Stimulated activated CD4-positive, alpha-beta T cell treated with anti-CD3 and anti-CD28 coated beads, Interleukin-4, amount 100 ng/mL, for 1 hour (primary cell): Measurements from ENCODE around the gene C17orf113.
"Not testable (repeated sequence)": the region's sequence is repeated elsewhere in the genome, so short reads cannot be mapped to it uniquely, and the experiment has no call there.

ENCODE experiments used
- DNase-seq: peaks from one replicate; pipeline ENCODE4 v3.0.0-alpha.2; 2020

Gene C17orf113

DNA sequence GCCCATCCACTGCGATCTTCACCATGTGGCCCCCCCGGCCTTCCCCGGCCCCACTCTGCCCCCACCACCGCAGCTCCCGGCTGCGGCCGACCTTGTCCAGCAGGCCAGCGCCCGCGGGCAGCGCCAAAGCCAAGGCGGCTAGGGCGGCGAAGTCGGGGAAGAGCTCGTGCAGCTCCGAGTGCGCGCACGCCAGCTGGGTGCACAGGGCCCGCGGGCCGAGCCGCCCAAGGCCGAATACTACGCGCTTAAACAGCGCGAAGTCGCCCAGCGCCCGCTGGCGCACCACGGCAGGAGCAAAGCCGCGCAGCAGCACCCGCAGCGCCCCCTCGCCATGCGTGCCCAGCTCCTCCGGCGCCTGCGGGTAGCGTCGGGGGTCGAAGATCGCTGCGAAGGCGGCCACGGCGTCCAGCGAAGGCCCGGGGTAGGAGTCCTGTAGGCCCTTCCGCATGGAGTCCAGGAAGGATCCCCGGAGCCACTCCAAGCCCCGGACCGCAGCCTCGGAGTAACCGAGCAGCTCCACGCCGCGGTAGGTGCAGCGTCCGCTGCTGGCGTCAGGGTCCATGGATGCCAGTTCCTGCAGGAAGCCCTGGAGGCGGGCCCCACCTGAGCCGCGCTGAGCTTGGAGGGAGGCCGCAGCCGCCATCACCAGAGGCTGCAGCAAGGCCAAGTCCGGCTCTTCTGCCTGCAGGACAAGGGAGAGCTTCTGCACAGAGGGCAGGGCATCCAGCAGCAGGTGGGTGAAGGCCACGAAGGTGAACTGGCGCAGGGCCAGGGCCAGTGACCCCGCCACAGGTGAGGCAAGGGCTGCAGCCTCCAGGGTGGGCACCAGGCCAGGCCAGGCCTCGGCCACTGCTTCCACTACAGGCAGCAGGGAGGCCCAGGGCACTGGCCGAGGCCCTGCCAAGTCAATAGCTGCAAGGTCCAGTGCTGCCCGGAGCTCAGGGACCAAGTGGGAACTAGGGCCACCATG is 10.3 kb downstream of the C17orf113 start:
- DNase-seq = no peak

DNA sequence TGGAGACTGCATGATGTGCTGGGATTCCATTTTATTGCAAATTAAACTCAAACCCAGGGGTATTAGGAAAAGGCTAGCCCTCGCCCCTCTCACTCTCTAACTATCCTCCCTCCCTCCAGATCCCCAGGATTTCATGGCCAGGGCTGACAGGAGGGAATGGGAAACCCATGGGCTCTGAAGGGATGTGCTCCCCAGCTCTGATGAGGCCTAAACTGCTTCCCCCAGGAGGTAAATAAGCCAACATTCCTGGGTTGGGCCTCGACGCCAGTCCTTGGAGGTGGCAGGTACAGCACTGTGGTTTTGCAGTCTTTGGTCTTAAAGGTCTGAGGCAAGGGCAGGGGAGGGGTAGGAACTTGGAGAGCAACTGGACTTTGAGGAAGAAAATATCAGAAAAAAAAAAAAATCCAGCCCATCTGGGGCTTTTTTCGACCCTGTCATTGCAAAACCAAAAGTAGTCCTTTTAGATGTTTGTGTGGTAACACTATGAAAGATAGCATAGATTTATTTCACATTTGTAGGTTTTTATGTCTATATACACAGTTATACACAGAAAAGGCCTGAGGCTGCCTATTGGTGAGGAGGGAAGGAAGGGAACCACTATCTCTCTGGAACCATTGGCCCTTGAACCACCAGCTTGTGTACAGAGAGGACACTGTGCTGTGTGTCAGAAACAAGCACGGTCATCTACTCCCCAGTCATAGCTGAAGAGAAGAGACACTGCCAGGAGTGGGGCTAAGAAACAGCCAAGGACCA is 12.0 kb downstream of the C17orf113 start:
- no peak for DNase-seq

DNA sequence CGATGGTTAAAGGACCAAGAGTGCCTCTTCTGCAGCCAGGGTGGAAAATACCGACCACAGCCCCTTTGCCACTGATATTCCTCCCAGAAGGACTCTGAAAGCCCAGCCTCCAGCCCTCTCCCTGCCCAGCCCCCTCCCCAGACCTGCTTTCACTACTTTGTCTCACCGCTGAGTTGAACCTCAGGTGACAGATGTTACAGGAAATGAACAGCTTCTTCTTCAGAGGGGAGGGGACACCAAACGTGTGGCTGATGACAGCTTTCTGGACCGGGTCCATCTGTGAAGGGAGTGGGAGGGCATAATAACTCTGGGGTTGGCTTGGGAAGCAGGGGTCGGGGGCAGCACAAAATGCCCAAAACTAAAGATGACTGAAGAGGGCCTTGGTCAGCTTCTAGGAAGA is 16.3 kb downstream of the C17orf113 start:
- DNase-seq = no peak

DNA sequence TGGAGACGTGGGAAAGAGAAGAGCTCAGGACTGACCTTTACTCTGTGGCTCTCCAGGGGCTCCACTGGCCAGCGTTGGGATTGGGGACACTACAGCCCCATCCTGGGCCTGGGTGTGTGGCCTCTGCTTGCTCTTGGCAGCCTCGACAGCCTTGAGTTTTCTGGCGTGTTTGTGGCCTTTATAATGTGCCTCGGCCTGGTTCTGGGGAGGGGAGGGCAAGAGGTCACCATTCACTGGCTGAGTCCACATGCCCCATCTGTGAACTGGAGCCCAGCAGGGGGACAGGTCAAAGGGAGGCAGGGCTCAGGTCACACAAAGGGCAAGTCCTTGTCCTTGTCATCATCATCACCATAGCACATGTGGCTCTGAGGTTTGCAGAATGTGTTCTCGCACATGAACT is 18.8 kb downstream of the C17orf113 start:
- DNase-seq = no peak

DNA sequence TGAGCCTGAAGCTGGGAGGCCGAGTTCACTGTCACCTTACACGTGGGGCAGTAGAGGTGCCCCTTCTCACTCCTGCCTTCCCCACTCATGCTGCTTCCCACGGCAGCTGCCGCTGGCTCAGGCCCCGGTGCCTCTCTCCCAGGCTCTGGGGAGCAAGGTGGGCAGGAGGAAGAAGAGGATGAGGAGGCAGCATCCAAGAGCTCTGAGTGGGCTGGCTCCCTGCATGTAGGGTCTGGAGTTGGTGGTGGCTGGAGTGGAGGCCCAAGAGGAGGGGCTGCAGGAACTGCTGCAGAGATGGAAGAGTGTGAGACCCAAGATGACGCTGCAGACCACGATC is 21.6 kb downstream of the C17orf113 start:
- DNase-seq = no peak

DNA sequence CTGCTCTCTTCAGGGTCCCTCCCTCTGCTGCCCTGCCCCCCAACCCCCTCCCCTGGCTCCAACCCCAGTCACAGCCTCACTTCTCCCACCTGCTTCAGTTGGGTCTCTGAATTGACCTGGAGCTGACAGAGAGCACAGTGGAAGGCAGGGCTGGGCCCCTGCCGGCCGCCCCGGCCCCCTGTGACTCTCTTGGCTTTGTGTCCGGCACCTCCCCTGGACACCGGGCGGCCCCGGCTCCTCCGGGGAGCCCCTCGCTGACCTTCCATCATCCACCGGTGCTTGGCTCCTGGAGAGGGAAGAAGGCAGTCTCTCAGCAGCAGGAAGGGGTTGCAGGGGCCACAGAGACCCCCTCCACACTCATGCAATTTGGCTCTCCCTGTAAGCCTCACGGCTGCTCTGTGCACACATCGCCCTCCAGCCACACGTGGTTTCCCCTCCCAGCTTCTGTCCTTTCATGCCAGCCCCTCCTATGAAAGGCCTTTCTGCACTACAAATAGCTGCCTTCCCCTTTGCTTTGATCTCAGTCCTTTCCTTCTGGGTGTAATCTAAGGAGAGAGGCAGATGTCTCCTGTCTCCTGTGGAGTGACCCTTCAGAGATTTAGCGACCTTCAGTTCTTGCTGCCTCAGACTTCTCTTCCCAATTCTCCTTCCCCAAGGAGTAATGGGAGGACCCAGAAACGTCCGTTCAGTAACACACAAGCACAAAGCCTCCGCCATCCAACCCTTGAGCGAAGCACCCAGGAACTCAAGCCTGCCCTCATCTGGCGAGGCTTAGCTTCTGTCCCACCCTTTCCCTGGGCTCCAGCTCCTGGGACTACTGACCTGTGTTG is 22.2 kb downstream of the C17orf113 start:
- DNase-seq = no peak

DNA sequence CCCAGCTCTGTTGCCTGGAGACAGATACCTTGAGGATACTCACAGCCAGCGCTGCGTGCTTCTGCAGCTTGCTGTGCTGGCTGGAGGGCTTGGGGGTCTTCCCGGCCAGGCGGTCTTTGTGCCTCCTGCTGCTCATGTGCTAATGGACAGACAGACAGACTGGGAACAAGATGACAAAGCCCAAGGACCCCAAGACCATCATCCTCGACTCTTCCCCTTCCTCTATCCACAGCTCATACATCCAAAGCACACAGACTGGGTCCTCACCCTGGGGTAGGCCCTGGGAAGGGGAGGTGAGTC is 22.9 kb downstream of the C17orf113 start:
- no peak for DNase-seq

DNA sequence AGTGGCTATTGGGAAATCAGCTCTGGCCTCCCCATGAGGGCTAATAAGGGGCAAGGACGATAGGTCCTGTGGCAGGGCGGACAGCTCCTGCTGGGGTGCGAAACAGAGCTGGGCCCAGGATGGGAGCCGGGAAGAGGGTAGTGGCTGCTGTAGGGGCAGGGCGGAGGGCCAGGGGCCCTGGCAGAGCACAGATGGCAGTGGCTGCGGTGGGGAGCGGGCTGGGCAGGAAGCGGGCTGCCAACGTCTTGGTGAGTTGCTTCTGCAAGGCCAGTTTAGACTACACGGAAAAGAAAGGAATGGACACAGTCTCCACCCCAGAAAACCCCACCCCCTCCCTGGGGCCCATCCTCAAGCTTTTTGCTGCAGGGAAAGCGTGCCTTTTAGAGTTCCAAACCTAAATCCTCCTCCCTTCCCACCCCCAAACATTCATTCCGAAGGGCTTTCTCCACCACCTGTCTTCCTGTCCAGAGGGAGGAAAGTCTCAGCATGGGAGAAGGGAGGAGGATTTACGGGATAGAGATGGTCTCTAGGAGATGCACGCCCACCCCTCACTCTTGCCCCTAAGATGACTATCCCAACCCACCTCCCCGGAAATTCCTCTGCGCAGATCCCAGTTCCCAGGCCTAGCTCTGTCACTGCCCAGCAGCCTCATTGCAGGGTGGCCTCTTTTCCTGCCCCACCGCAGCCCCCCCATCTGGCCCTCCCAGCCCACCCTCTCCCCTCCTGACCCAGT is 23.4 kb downstream of the C17orf113 start:
- no peak for DNase-seq

DNA sequence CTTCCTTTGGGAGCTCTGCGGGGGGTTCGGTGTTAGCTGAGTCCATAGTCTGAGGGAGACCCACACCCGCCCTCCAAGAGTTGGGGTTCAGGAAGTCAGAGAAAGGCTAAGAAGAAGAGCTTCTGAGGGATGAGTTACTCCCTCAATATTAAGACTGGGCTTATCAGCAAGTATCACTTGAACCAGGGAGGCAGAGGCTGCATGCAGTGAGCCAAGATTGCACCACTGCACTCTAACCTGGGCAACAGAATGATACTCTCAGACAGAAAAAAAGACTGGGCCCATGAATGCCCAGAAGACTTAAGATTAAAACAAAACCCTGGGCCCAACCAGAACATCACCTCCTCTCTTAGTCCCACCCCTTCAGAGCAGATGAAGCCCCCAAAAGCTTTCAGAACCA is 24.5 kb downstream of the C17orf113 start:
- no peak for DNase-seq

DNA sequence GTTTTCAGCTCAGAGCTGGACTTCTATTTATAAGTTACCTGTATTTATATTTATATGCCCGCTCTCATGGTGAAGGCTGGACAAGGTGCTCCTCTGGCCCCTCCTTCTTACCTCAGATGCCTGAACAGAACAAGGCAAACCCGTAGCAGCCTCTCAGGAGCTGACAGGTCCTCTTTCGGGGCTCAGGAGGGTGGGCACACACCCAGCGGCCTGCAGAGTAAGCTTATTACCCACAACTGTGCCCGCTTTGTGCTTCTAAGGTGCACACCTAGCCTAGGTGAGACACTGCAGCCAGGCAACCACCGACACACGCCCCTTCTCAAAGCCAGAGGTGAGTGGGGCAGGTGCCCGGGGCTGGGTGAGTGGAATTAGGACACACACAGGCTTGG is 25.2 kb downstream of the C17orf113 start:
- no peak for DNase-seq

DNA sequence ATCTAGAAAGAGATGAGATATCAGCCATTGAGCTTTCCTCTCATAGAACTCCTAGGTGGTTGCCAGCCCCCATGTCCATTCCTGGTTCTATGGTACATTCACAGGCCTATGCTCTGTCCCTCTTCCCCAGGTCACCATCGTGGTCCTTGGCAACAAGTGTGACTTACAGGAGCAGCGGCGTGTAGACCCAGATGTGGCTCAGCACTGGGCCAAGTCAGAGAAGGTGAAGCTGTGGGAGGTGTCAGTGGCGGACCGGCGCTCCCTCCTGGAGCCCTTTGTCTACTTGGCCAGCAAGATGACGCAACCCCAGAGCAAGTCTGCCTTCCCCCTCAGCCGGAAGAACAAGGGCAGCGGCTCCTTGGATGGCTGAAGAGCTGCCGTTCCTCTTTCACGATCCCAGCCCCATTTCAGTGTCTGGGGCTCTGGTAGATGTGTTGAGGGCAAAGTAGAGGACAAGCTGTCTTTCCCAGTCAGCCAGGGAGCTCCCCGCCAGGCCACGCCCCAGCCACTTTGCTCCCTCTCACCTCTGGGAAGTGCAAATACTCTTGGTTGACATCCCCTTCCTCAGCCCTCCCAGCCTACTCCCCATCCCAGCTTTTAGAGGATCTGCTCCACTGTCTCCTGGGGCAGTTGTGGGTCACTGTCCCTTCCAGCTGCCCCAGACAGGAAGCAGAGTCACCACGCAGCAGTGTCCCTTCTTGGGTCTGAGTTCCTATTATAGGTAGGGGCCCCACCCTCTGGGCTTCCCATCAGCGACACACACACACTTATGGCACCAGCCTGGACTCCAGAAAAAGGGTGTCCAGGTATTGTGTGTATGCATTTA is 26.7 kb downstream of the C17orf113 start:
- no peak for DNase-seq

DNA sequence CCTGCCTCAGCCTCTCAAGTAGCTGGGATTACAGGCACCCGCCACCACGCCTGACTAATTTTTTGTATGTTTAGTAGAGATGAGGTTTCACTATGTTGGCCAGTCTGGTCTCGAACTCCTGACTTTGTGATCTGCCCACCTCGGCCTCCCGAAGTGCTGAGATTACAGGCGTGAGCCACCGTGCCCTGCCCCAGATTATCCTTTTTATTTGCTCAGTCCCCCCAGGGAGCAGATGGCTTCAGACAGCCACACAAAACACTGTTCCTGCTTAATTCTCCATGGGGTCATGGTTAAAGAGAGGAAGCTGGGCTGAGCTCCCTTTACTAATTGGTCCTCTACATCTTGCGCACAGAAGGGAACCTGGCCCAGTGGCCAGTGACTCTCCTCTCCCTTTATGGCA is 29.6 kb downstream of the C17orf113 start:
- DNase-seq = not testable (repeated sequence)

DNA sequence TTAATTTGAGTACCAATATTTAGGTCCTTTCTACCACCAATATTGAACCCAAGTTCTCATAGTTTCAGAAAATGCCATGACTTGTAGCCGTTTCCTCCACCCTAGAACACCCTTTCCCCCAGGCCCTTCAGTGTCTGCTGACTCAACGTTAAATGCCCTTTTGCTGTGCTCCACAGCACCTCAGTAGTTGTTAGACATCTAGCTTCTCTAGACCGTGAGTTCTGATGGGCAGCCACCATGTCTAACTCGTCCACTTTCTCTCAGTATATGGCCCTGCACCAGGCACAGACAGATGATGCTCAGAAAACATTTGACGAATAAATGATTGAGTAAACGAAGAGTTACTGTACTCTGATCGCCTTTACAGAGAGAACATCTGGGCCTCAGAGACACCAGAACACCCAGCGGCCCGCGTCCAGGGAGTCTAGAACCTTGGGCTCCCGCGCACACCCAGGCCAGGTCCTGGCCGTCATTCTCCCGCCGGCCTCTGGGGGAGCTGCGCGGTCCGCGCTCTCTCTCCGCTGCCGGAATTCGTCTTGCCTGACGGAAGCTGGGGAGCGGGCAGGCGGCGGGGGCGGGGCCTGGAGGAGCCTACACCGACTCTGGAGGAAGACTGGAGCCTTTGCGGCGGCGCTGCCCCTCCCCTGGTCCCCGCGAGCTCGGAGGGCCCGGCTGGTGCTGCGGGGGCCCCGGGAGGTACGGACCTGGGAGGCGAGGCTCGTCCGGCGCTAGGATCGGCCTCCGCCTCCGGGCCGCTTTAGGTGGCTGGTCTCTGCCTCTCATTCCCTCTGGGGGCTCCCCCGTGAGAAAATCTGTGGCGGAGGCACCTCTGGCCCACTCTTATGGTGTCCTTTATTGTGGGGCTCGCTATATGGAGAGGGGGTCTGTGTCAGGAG is 30.6 kb downstream of the C17orf113 start, which contains the start of gene NKIRAS2:
TSS of gene NKIRAS2 (plus strand) at position 582 of the 896 bp plus-strand sequence. CDS start 1,488 bp downstream, outside the sequence.
- DNase-seq = peak; percentile 95

DNA sequence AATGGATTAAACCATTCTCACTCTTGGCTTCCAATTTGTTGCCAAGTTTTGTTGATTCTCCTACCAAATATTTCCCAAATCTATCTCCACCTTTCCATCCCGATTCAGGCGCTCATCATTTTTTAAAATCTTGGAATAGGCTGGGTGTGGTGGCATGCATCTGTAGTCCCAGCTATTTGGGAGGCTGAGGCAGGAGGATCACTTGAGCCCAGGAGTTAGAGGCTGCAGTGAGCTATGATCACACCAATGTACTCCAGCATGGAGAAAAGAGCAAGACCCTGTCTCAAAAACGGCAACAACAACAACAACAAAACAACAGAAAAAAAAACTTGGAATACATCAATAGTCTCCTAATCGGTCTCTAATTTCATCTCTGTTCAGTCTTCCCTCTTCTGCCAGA is 31.4 kb downstream of the C17orf113 start:
- no peak for DNase-seq

DNA sequence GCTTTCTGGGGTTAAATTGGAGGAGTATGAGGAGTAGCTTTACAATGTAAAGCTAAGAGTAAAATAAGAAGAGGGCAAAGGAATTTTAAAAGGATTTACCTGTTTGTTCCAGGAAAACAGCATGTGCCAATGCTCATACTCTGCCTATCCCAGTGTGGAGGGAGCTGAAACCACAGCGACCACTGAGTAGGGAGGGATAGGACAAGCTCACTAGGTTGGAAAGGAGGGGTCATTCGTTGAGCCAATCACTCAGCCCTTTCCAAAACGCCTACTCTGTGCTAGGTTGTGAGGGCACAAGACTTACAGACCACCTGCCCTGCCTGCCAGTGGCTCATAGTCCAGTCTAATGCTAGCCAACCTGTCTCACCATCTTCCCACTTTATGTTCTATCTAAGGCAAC is 32.1 kb downstream of the C17orf113 start:
- no peak for DNase-seq

DNA sequence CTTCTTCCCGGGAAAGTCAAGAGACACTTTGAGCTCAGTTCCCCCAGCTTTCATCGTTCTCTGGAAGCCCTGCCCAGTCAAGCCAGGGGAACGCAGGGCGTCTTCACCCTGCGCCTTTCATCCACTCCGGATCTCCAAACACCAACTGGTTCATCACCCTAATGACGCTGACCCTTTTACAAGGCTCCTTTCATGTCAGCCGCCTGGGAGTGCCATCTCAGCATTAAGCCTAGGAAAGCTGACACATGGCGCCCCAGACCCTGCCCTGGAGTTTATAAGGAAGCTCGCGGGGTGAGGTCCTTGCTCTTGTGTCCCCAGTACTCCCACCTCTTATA is 32.6 kb downstream of the C17orf113 start:
- DNase-seq = no peak

DNA sequence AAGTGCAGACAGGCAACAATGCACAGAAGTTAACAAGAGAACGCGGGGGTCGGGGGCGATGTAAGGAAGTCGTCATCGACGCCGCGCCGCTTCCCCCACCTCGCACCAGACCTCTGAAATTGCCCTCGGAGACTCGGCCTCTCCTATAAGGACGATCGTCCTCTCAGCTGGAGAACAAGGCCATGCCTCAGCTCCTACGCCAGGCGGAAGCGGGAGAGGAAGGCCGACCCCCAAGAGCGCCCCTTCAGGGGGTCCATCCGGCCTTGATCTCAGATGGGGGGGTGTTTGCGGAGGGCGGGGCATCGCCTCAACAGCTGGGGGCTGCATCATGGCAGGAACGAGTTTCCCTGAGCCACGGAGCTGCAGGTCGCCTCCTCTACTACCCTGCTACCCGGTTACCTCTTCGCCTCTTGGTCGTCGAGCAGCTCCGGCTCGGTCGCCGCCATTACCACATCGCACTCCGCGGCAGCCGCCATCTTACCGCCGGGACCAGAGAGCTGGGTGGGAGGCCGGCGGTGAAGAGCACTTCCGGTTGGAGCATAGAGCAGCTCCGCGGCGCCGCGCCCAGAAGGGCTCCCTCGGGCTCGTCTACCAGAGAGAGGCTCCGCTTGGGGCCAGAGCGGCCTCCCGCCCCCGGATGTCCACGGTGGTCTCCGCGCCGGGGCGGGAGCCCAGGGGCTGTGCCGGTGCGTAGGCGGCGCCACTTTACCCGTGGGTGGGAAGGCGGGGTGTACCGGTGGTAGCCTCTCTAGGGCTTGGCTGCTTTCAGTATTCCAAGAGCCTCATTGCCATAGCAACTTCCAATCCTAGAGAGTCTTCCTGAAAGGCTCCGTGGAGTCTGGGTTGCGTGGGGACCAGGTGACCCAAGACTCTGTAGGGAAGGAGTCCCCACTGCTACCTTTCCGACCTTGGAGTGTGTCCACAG is 33.2 kb downstream of the C17orf113 start, which contains the start of gene DNAJC7:
TSS of gene DNAJC7 (minus strand) at position 499 of the 925 bp plus-strand sequence. CDS start at position 476, 23 bp downstream.
- peak; percentile 87 for DNase-seq

DNA sequence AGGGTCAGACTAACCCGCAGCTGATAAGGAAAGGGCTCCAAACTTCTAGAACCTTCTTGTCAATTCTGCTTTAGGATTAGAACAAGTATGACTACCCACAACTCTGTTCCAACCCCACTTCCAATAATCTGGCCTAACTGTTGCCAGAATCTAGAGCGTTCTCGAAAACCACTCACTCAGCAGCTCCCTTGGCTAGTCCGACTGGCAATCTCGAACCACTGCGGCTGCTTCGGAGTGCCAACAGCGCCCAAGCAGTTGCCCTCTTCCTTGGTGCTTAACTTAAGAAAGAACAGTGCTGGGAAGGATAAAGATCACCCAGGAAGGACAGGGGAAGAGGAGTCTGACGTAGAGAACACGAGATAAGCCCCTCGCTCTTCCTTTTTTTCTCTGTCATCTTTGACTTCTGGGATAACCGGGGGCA is 34.0 kb downstream of the C17orf113 start:
- peak; percentile 18 for DNase-seq

DNA sequence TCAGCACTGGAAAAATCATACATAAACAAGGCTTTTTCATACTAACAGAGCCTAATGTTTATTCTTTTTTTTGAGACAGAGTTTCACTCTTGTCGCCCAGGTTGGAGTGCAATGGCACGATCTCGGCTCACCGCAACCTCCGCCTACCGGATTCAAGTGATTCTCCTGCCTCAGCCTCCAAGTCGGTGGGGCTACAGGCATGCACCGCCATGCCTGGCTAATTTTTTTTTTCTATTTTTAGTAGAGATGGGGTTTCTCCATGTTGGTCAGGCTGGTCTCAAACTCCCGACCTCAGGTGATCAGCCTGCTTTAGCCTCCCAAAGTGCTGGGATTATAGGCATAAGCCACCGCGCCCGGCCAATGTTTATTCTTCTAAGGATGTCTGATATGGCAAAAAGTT is 36.7 kb downstream of the C17orf113 start:
- not testable (repeated sequence) for DNase-seq
